ES-I3 (cell line): ENCODE measurements around the gene C22orf15.

ENCODE experiments used
- H3K36me3 ChIP-seq: 2 replicates; pipeline ENCODE4 v1.6.1; 2013; ENCODE audit warnings: mild to moderate bottlenecking, low read length, control low read depth, moderate library complexity; ENCODE audit not compliant: insufficient read depth
- H3K4me1 ChIP-seq: 2 replicates; pipeline ENCODE4 v1.6.1; 2013; ENCODE audit warnings: mild to moderate bottlenecking, control low read depth, low read length; ENCODE audit not compliant: insufficient read depth
- H3K9ac ChIP-seq: 2 replicates; pipeline ENCODE4 v1.6.1; 2013; ENCODE audit warnings: low read depth, mild to moderate bottlenecking, low read length, moderate library complexity
- H3K9me3 ChIP-seq: 2 replicates; pipeline ENCODE4 v1.6.1; 2013; ENCODE audit warnings: mild to moderate bottlenecking, low read length, moderate library complexity; ENCODE audit not compliant: control insufficient read depth, insufficient read depth

Gene C22orf15

GRCh38 chr22:23783265-23784150 is 20.7 kb downstream of the C22orf15 start:
- Histone ChIP-seq H3K9me3 (no peaks in the 10 kb centered on the region), H3K4me1 (peaks cover 16% of the 10 kb centered on the region; the same call in 1 of the 2 replicates), H3K36me3 (no peaks in the 10 kb centered on the region), H3K9ac (no peak overlapping the region)

GRCh38 chr22:23784215-23784732 is 21.5 kb downstream of the C22orf15 start:
- Histone ChIP-seq H3K9ac (no peak overlapping the region), H3K9me3 (no peaks in the 10 kb centered on the region), H3K4me1 (peaks cover 19% of the 10 kb centered on the region), H3K36me3 (no peaks in the 10 kb centered on the region)

GRCh38 chr22:23786261-23786710 is 23.5 kb downstream of the C22orf15 start:
- Histone ChIP-seq H3K4me1 (peaks cover 19% of the 10 kb centered on the region), H3K36me3 (no peaks in the 10 kb centered on the region), H3K9me3 (no peaks in the 10 kb centered on the region), H3K9ac (peak overlapping the region; percentile 98)

- H3K36me3 ChIP-seq, result no peaks in the 10 kb centered on the region
- peak within 1 kb of the TSS; percentile 98 for H3K9ac ChIP-seq
- peaks cover 12% of the 10 kb centered on the region for H3K4me1 ChIP-seq
- no peaks in the 10 kb centered on the region for H3K9me3 ChIP-seq
These were observed 24.2 kb downstream of the C22orf15 start, which contains the start of gene SMARCB1 for GRCh38 chr22:23786752-23787599. Gene SMARCB1, plus strand, starts transcription at chr22:23786966. Its CDS starts 204 bp downstream, at chr22:23787170.

GRCh38 chr22:23787600-23787896 is 24.8 kb downstream of the C22orf15 start:
- Histone ChIP-seq H3K4me1 (peaks cover 12% of the 10 kb centered on the region; the same call in 1 of the 2 replicates), H3K9ac (peak overlapping the region; percentile 98), H3K9me3 (no peaks in the 10 kb centered on the region), H3K36me3 (0 out of 2 replicates have a peak, but pooled peaks cover 6% of the 10 kb centered on the region)

GRCh38 chr22:23787910-23788309 is 25.1 kb downstream of the C22orf15 start:
- Histone ChIP-seq H3K9ac (peak overlapping the region; percentile 98), H3K9me3 (no peaks in the 10 kb centered on the region), H3K36me3 (0 out of 2 replicates have a peak, but pooled peaks cover 6% of the 10 kb centered on the region), H3K4me1 (peaks cover 12% of the 10 kb centered on the region; the same call in 1 of the 2 replicates)

GRCh38 chr22:23789121-23789520 is 26.3 kb downstream of the C22orf15 start:
- H3K4me1 ChIP-seq, result peaks cover 12% of the 10 kb centered on the region; the same call in 1 of the 2 replicates
- H3K9me3 ChIP-seq, result no peaks in the 10 kb centered on the region
- H3K36me3 ChIP-seq, result 0 out of 2 replicates have a peak, but pooled peaks cover 6% of the 10 kb centered on the region
- no peak overlapping the region for H3K9ac ChIP-seq

- Histone ChIP-seq H3K9me3 (no peaks in the 10 kb centered on the region), H3K4me1 (peaks cover 12% of the 10 kb centered on the region; the same call in 1 of the 2 replicates), H3K36me3 (0 out of 2 replicates have a peak, but pooled peaks cover 6% of the 10 kb centered on the region), H3K9ac (no peak overlapping the region)
These were observed 26.8 kb downstream of the C22orf15 start for GRCh38 chr22:23789638-23790037.

GRCh38 chr22:23790819-23791737 is 28.3 kb downstream of the C22orf15 start:
- H3K36me3 ChIP-seq, result 0 out of 2 replicates have a peak, but pooled peaks cover 6% of the 10 kb centered on the region
- no peak overlapping the region for H3K9ac ChIP-seq
- H3K4me1 ChIP-seq, result peaks cover 12% of the 10 kb centered on the region; the same call in 1 of the 2 replicates

GRCh38 chr22:23791738-23792645 is 29.2 kb downstream of the C22orf15 start:
- peaks cover 7% of the 10 kb centered on the region; the same call in 1 of the 2 replicates for H3K4me1 ChIP-seq
- H3K9me3 ChIP-seq, result no peaks in the 10 kb centered on the region
- H3K9ac ChIP-seq, result no peak overlapping the region
- 0 out of 2 replicates have a peak, but pooled peaks cover 8% of the 10 kb centered on the region for H3K36me3 ChIP-seq

More at GRCh38 chr22:23790819-23791737, 28.3 kb downstream of the C22orf15 start:
- no peaks in the 10 kb centered on the region for H3K9me3 ChIP-seq

GRCh38 chr22:23793326-23793725 is 30.5 kb downstream of the C22orf15 start:
- Histone ChIP-seq H3K9ac (no peak overlapping the region), H3K4me1 (peaks cover 7% of the 10 kb centered on the region; the same call in 1 of the 2 replicates), H3K9me3 (no peaks in the 10 kb centered on the region), H3K36me3 (0 out of 2 replicates have a peak, but pooled peaks cover 8% of the 10 kb centered on the region)

GRCh38 chr22:23796461-23796860 is 33.7 kb downstream of the C22orf15 start:
- H3K4me1 ChIP-seq, result no peaks in the 10 kb centered on the region
- H3K9ac ChIP-seq, result no peak overlapping the region
- H3K9me3 ChIP-seq, result no peaks in the 10 kb centered on the region
- H3K36me3 ChIP-seq, result peaks cover 17% of the 10 kb centered on the region; the same call in 1 of the 2 replicates
